Stomach smooth muscle (tissue), 2 donors: ENCODE measurements around the gene NETO1.

Experiments used
- H3K27ac ChIP-seq: one replicate; pipeline ENCODE4 v1.7.0; 2013; ENCODE audit warnings: mild to moderate bottlenecking, low read length, inconsistent platforms
- H3K27me3 ChIP-seq, 2 donors: one replicate each; pipeline ENCODE4 v1.7.0; 2013; ENCODE audit warnings: low read length in 2 of 2; ENCODE audit not compliant: insufficient read depth in 2 of 2, control insufficient read depth in 1 of 2
- H3K36me3 ChIP-seq, 2 donors: one replicate each; pipeline ENCODE4 v1.7.0; 2013; ENCODE audit warnings: low read length in 2 of 2; ENCODE audit not compliant: control insufficient read depth in 2 of 2, insufficient read depth in 2 of 2
- H3K4me1 ChIP-seq: one replicate; pipeline ENCODE4 v1.7.0; 2013; ENCODE audit warnings: low read length; ENCODE audit not compliant: control insufficient read depth, insufficient read depth
- H3K4me3 ChIP-seq, 2 donors: one replicate each; pipeline ENCODE4 v1.7.0; 2013; ENCODE audit warnings: low read length in 2 of 2
- H3K9ac ChIP-seq, 2 donors: one replicate each; pipeline ENCODE4 v1.7.0; 2013; ENCODE audit warnings: low read length in 2 of 2, mild to moderate bottlenecking in 1 of 2
- H3K9me3 ChIP-seq, 2 donors: one replicate each; pipeline ENCODE4 v1.7.0; 2013; ENCODE audit warnings: low read length in 2 of 2; ENCODE audit not compliant: control insufficient read depth in 2 of 2
- donor health status: healthy.
- donor health status: Pancreatic carcinoma.

The NETO1 gene, protein sequence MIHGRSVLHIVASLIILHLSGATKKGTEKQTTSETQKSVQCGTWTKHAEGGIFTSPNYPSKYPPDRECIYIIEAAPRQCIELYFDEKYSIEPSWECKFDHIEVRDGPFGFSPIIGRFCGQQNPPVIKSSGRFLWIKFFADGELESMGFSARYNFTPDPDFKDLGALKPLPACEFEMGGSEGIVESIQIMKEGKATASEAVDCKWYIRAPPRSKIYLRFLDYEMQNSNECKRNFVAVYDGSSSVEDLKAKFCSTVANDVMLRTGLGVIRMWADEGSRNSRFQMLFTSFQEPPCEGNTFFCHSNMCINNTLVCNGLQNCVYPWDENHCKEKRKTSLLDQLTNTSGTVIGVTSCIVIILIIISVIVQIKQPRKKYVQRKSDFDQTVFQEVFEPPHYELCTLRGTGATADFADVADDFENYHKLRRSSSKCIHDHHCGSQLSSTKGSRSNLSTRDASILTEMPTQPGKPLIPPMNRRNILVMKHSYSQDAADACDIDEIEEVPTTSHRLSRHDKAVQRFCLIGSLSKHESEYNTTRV

GRCh38 chr18:72867746-72868584 is at the start of gene NETO1:
NETO1 (minus strand) TSS chr18:72867987; CDS start chr18:72867291, 696 bp downstream.
- Histone ChIP-seq H3K27me3 (peaks cover 12 to 32% of the 10 kb centered on the region in 2 donors), H3K9ac (no peak within 1 kb of the TSS), H3K4me3 (peak within 1 kb of the TSS; percentile 12 to 54), H3K36me3 (no peaks in the 10 kb centered on the region), H3K9me3 (no peaks in the 10 kb centered on the region), H3K4me1 (peaks cover 8% of the 10 kb centered on the region), H3K27ac (no peak within 1 kb of the TSS)

DNA sequence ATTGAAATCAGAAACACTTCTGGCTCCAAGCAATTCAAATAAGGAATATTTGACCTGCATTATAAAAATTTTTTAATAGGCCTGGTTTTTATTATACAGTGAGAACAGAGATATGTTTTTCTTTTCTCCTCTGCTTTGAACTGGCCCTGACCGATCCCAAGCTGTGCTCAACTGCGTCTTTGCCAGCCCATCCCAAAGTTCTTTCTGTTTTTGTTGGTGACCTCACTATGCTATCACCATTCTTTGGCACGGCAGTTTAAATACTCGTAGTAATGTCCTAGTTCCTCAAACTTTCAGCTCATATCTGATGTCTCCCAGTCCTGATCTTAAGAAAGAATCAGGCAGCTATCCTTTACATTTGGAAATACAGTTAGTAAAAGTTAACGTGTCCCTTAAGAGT is 42.3 kb upstream of the NETO1 start:
- H3K27me3 ChIP-seq: no peaks in the 10 kb centered on the region
- no peak overlapping the region for H3K4me3 ChIP-seq
- no peaks in the 10 kb centered on the region for H3K9me3 ChIP-seq
- no peak overlapping the region for H3K27ac ChIP-seq
- H3K9ac ChIP-seq: no peak overlapping the region
- H3K4me1 ChIP-seq: no peaks in the 10 kb centered on the region
- no peaks in the 10 kb centered on the region for H3K36me3 ChIP-seq

- no peaks in the 10 kb centered on the region for H3K4me1 ChIP-seq
- no peaks in the 10 kb centered on the region for H3K9me3 ChIP-seq
- no peak overlapping the region for H3K4me3 ChIP-seq
- no peaks in the 10 kb centered on the region for H3K27me3 ChIP-seq
- no peak overlapping the region for H3K27ac ChIP-seq
- no peaks in the 10 kb centered on the region for H3K36me3 ChIP-seq
- H3K9ac ChIP-seq: no peak overlapping the region
Measured at GRCh38 chr18:72908181-72908580, 40.4 kb upstream of the NETO1 start.

- Histone ChIP-seq H3K9me3 (no peaks in the 10 kb centered on the region), H3K9ac (no peak overlapping the region), H3K4me1 (no peaks in the 10 kb centered on the region), H3K27me3 (no peaks in the 10 kb centered on the region), H3K36me3 (no peaks in the 10 kb centered on the region), H3K27ac (no peak overlapping the region), H3K4me3 (no peak overlapping the region)
Measured at GRCh38 chr18:72903033-72903432, 35.2 kb upstream of the NETO1 start.

DNA sequence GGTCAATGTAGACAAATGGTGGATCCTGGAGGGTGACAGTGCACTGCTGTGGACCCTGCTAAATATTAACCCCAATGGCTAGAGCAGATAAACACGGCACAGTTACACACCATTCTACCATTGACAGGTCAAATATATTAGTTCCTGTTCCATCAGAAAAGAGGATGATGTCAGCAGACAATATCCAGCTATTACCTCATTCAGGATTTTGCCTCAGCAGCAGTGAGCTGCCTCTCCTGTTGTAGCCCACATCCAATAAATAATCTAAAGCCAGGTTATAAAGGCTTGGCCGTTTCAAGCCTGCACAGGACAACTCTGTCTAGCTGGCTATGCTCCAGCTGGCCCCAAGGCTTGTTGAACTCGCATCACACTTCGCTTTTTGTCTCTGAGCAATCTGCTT is 31.6 kb upstream of the NETO1 start:
- Histone ChIP-seq H3K4me3 (no peak overlapping the region), H3K9ac (no peak overlapping the region), H3K4me1 (no peaks in the 10 kb centered on the region), H3K27ac (no peak overlapping the region), H3K27me3 (no peaks in the 10 kb centered on the region), H3K36me3 (no peaks in the 10 kb centered on the region), H3K9me3 (no peaks in the 10 kb centered on the region)

DNA sequence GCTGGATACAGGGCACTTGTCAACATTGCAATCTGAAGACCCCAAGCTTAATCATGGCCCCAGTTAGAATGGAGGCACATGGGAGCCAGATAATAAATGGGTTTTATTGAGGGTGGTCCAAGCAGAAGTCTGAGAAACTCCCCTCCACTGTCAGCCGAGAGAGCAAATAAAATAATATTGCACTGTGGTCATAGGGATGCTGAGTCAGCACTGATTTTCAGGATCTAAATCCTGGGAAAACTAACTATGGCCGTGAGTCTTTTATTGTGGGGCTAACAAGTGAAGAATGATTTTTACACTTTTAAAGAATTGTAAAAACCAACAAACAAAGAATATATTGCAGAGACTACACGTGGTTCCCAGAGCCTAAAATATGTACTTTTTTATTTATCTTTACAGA is 31.1 kb upstream of the NETO1 start:
- H3K27ac ChIP-seq: no peak overlapping the region
- no peak overlapping the region for H3K4me3 ChIP-seq
- H3K4me1 ChIP-seq: no peaks in the 10 kb centered on the region
- no peak overlapping the region for H3K9ac ChIP-seq
- H3K27me3 ChIP-seq: no peaks in the 10 kb centered on the region
- H3K9me3 ChIP-seq: no peaks in the 10 kb centered on the region
- H3K36me3 ChIP-seq: no peaks in the 10 kb centered on the region

GRCh38 chr18:72895548-72895947 is 27.8 kb upstream of the NETO1 start:
- H3K4me1 ChIP-seq: no peaks in the 10 kb centered on the region

DNA sequence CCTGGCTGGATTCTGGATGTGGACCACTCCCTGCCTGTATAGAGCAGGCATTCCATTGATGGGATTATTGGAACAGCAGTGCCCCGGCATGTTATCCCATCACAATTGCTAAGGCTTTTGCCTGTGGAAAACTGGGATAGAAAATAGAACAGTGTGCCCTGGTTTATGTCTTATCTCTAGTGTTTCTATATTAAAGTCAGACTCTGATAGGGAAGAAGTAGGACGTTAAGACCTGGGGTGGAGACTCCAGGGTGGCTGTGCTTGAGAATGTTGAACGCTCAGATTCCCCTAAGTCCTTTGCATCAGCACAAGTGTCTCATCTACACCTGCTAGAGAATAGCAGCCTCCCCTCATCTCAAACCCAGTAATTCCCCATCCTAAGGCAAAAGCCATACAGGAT is 10.8 kb upstream of the NETO1 start:
- Histone ChIP-seq H3K9ac (no peak overlapping the region), H3K4me1 (no peaks in the 10 kb centered on the region), H3K36me3 (no peaks in the 10 kb centered on the region), H3K9me3 (no peaks in the 10 kb centered on the region), H3K27ac (no peak overlapping the region), H3K27me3 (no peaks in the 10 kb centered on the region), H3K4me3 (no peak overlapping the region)

More at GRCh38 chr18:72895548-72895947, 27.8 kb upstream of the NETO1 start:
- Histone ChIP-seq H3K27ac (no peak overlapping the region), H3K4me3 (no peak overlapping the region), H3K36me3 (no peaks in the 10 kb centered on the region), H3K27me3 (no peaks in the 10 kb centered on the region), H3K9me3 (no peaks in the 10 kb centered on the region), H3K9ac (no peak overlapping the region)

- H3K27ac ChIP-seq: no peak overlapping the region
Measured at GRCh38 chr18:72878143-72878542, 10.4 kb upstream of the NETO1 start.

DNA sequence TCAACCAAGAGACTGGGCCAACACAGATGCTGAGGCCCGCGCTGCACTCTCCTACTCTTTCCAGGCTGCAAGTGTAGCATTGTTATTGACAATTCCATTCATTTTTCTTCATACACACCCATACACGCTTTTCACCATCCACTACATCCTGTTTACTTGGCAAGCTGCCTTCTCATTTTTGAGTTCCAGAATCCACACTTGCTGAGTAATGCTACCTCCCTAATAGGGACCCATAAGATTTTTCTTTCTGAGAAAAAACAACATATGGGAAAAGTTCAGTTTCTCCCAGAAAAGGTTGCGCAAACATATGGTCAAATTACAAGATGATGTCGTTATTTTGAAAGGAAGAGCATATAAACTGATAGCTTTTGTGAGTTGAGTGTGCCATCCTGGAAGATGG is 3.3 kb upstream of the NETO1 start:
- Histone ChIP-seq H3K27ac (no peak overlapping the region), H3K4me1 (peaks cover 8% of the 10 kb centered on the region), H3K9ac (no peak overlapping the region), H3K9me3 (no peaks in the 10 kb centered on the region), H3K36me3 (no peaks in the 10 kb centered on the region), H3K27me3 (peaks cover 9 to 25% of the 10 kb centered on the region in 2 donors), H3K4me3 (no peak overlapping the region)

More at GRCh38 chr18:72878143-72878542, 10.4 kb upstream of the NETO1 start:
- no peak overlapping the region for H3K4me3 ChIP-seq
- H3K4me1 ChIP-seq: no peaks in the 10 kb centered on the region
- H3K9me3 ChIP-seq: no peaks in the 10 kb centered on the region
- no peaks in the 10 kb centered on the region for H3K36me3 ChIP-seq
- no peaks in the 10 kb centered on the region for H3K27me3 ChIP-seq
- no peak overlapping the region for H3K9ac ChIP-seq
